RPMI7951 (cell line): ENCODE results near the gene ATP6AP1. TPM values are rescaled to one million over a fixed set of nuclear protein-coding genes. Genes with fewer than 3 reads are reported as not detected.
"Not testable (repeated sequence)": the region's sequence is repeated elsewhere in the genome, so short reads cannot be mapped to it uniquely, and the experiment has no call there.

Source experiments
- DNase-seq: peaks from one replicate; pipeline ENCODE4 v3.0.0-alpha.2; 2012; ENCODE audit warnings: low read depth
- total RNA-seq: library from RNA; depleted of rRNA; stranded (reverse); fragments of >200 nt; shearing (Covaris generic); gene quantifications from 2 replicates; pipeline ENCODE4 v1.2.3, GENCODE V29; 2014

Gene ATP6AP1
- total RNA-seq, 1 experiment from 2014 or later, result 29.0 TPM

GRCh38 chrX:154398668-154399526, 29.6 kb upstream of the ATP6AP1 start:
- DNase-seq, result peak; percentile 73

GRCh38 chrX:154399527-154400368, 28.7 kb upstream of the ATP6AP1 start:
- DNase-seq, result peak; percentile 25

- not testable (repeated sequence) for DNase-seq
Measured at GRCh38 chrX:154400369-154400817, 28.1 kb upstream of the ATP6AP1 start.

GRCh38 chrX:154401045-154401799, 27.3 kb upstream of the ATP6AP1 start:
- no peak for DNase-seq

- no peak for DNase-seq
Measured at GRCh38 chrX:154401918-154402621, 26.4 kb upstream of the ATP6AP1 start.

GRCh38 chrX:154402622-154403127, 25.8 kb upstream of the ATP6AP1 start:
- no peak for DNase-seq

GRCh38 chrX:154403192-154403591, 25.3 kb upstream of the ATP6AP1 start:
- DNase-seq, result no peak

- no peak for DNase-seq
Measured at GRCh38 chrX:154403858-154404257, 24.6 kb upstream of the ATP6AP1 start.

- no peak for DNase-seq
Measured at GRCh38 chrX:154404625-154405192, 23.8 kb upstream of the ATP6AP1 start.

GRCh38 chrX:154408659-154409221, 19.7 kb upstream of the ATP6AP1 start:
- no peak for DNase-seq

- DNase-seq, result peak; percentile 88
Measured at GRCh38 chrX:154409222-154409871, 19.1 kb upstream of the ATP6AP1 start, which contains the start of gene DNASE1L1. Gene DNASE1L1, minus strand, starts transcription at chrX:154409254. Its CDS starts 3,686 bp downstream, at chrX:154405568.

GRCh38 chrX:154411981-154412340, 16.5 kb upstream of the ATP6AP1 start:
- DNase-seq, result no peak

- no peak for DNase-seq
Measured at GRCh38 chrX:154412468-154412867, 16.0 kb upstream of the ATP6AP1 start.

- DNase-seq, result no peak
Measured at GRCh38 chrX:154413142-154413541, 15.3 kb upstream of the ATP6AP1 start.

GRCh38 chrX:154417157-154417556, 11.3 kb upstream of the ATP6AP1 start:
- DNase-seq, result peak; percentile 81

GRCh38 chrX:154419189-154419588, 9.3 kb upstream of the ATP6AP1 start:
- no peak for DNase-seq

- no peak for DNase-seq
Measured at GRCh38 chrX:154419688-154420401, 8.6 kb upstream of the ATP6AP1 start.

GRCh38 chrX:154420402-154420756, 8.1 kb upstream of the ATP6AP1 start:
- no peak for DNase-seq
